Ishikawa (cell line): Measurements from ENCODE around the gene PLVAP.

Experiments used
- CEBPB ChIP-seq: IDR thresholded peaks from 2 replicates; pipeline ENCODE4 v1.6.1; 2012
- CREB1 ChIP-seq: IDR thresholded peaks from 2 replicates; pipeline ENCODE4 v1.6.1; 2012; ENCODE audit warnings: low read depth
- EGR1 ChIP-seq: IDR thresholded peaks from 2 replicates; pipeline ENCODE4 v1.6.1; 2012
- EP300 ChIP-seq: IDR thresholded peaks from 2 replicates; pipeline ENCODE4 v1.6.1; 2012; ENCODE audit warnings: borderline replicate concordance
- FOXM1 ChIP-seq: IDR thresholded peaks from 2 replicates; pipeline ENCODE4 v1.6.1; 2012; ENCODE audit warnings: low read depth, borderline replicate concordance
- NFIC ChIP-seq: IDR thresholded peaks from 2 replicates; pipeline ENCODE4 v1.6.1; 2012
- RAD21 ChIP-seq: IDR thresholded peaks from 2 replicates; pipeline ENCODE4 v1.6.1; 2012; ENCODE audit warnings: low read depth
- TAF1 ChIP-seq: IDR thresholded peaks from 2 replicates; pipeline ENCODE4 v1.6.1; 2012; ENCODE audit warnings: low read depth, mild to moderate bottlenecking
- TCF12 ChIP-seq: IDR thresholded peaks from 2 replicates; pipeline ENCODE4 v1.6.1; 2012; ENCODE audit warnings: low read depth
- TEAD4 ChIP-seq: IDR thresholded peaks from 2 replicates; pipeline ENCODE4 v1.6.1; 2012
- YY1 ChIP-seq: IDR thresholded peaks from 2 replicates; pipeline ENCODE4 v1.6.1; 2012; ENCODE audit warnings: low read depth
- ZBTB7A ChIP-seq: IDR thresholded peaks from 2 replicates; pipeline ENCODE4 v1.6.1; 2012; ENCODE audit warnings: low read depth
- TF ChIP-seq, protein P1 (sequence below): IDR thresholded peaks from 2 replicates; pipeline ENCODE4 v1.6.1; 2012
- TF ChIP-seq, protein P2 (sequence below): IDR thresholded peaks from 2 replicates; pipeline ENCODE4 v1.6.1; 2012; ENCODE audit warnings: low read depth, mild to moderate bottlenecking
- TF ChIP-seq, protein P3 (sequence below): IDR thresholded peaks from 2 replicates; pipeline ENCODE4 v1.6.1; 2012

PLVAP gene

DNA sequence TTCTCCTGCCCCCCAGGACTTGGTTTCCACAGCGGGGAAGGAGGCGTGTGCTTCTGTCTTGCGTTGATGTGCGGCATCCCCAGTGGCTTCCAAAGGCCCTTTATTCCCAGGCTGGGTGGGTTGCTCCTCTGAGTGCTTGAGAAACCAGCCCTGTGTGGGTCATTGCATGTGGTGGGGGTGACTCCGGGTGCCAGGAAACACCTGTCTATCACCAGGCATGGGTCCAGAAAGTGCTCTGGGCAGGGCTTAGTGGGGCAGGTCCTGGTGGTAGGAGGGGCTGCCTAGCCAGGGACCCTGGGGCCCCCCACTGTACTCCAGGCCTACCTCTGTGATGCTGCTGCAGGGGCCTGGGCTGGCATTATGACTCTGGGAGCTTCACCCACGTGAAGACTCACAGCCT lies 58.2 kb downstream of the PLVAP start:
- TF ChIP-seq NFIC = no peak
- no peak for TF ChIP-seq CEBPB
- TF ChIP-seq, protein P1, sequence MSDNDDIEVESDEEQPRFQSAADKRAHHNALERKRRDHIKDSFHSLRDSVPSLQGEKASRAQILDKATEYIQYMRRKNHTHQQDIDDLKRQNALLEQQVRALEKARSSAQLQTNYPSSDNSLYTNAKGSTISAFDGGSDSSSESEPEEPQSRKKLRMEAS = no peak
- TF ChIP-seq TAF1 = no peak
- no peak for TF ChIP-seq ZBTB7A
- TF ChIP-seq, protein P2, sequence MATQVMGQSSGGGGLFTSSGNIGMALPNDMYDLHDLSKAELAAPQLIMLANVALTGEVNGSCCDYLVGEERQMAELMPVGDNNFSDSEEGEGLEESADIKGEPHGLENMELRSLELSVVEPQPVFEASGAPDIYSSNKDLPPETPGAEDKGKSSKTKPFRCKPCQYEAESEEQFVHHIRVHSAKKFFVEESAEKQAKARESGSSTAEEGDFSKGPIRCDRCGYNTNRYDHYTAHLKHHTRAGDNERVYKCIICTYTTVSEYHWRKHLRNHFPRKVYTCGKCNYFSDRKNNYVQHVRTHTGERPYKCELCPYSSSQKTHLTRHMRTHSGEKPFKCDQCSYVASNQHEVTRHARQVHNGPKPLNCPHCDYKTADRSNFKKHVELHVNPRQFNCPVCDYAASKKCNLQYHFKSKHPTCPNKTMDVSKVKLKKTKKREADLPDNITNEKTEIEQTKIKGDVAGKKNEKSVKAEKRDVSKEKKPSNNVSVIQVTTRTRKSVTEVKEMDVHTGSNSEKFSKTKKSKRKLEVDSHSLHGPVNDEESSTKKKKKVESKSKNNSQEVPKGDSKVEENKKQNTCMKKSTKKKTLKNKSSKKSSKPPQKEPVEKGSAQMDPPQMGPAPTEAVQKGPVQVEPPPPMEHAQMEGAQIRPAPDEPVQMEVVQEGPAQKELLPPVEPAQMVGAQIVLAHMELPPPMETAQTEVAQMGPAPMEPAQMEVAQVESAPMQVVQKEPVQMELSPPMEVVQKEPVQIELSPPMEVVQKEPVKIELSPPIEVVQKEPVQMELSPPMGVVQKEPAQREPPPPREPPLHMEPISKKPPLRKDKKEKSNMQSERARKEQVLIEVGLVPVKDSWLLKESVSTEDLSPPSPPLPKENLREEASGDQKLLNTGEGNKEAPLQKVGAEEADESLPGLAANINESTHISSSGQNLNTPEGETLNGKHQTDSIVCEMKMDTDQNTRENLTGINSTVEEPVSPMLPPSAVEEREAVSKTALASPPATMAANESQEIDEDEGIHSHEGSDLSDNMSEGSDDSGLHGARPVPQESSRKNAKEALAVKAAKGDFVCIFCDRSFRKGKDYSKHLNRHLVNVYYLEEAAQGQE = no peak
- no peak for TF ChIP-seq YY1
- TF ChIP-seq EGR1 = no peak
- TF ChIP-seq, protein P3, sequence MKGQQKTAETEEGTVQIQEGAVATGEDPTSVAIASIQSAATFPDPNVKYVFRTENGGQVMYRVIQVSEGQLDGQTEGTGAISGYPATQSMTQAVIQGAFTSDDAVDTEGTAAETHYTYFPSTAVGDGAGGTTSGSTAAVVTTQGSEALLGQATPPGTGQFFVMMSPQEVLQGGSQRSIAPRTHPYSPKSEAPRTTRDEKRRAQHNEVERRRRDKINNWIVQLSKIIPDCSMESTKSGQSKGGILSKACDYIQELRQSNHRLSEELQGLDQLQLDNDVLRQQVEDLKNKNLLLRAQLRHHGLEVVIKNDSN = no peak

DNA sequence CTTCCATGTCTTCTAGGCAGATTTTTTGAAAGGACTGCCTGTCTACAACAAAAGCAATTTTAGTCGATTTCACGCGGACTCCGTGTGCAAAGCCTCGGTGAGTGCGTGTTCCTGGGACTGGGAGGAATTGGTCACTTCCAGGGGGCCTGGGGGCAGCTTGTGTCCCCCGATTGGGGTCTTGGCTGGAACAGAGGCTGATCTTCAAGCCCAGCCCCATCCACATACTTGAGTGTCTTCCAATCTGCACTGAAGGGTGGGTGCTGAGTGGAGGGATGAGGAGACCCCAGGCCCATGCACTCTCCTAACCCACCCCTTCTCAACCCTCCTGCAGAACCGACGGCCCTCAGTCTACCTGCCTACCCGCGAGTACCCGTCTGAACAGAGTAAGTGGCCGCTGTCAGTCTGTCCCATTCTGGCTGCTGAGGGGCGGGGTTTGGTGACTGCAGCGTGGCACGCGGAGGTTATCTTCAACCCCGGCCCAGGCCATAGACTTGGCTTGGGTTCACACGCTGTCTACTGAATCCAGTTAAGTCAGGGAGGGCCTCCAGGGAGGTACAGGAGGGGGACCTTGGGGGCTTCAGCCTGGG lies 63.0 kb downstream of the PLVAP start:
- TF ChIP-seq TCF12 = no peak
- TF ChIP-seq TAF1 = no peak
- no peak for TF ChIP-seq EGR1
- TF ChIP-seq NFIC = no peak
- TF ChIP-seq FOXM1 = no peak
- no peak for TF ChIP-seq ZBTB7A
- TF ChIP-seq, protein P3 = no peak
- TF ChIP-seq, protein P1 = no peak

DNA sequence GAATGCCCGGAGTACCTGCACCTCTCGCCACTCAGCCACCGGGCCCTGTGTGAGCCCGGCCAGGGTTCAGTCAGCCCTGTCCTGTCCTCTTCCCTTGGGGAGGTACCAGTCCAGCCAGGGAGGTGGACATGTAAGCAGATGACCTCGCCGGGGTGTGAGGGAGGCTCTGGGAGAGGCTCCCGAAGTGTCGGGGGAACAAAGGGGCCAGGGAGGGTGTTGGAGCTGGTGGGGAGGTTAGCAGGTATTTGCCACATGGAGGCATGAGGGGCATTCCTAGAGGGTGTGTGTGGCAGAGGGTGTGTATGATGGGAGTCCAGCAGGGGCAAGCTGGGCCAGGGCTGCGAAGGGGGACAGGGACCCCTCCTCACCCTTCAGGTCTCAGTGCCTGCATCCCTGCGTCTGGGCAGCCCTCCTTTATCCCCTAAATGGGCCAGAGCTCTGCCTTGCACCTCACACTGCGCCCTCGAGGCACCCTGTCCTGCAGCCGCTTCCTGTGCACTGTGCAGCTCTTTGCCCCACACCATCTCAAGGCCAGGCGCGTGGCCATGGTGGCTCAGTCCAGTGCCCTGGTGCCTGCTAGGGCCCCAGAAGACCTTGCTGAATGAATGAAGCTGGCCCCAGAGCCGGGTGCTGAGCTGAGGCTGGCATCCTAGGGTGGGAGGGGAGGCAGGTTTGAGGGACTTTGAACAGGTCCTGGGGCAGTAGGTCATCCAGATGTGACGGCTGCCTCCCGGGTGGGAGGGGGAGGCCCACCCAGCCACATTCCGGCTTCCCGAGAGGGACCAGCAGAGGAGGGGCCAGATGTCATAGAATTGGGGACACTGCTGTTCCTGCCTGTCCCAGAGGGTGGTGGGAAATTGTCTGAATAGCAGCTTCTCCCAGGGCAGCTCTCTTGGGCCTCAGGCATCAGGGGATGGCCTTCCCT lies 64.7 kb downstream of the PLVAP start:
- TF ChIP-seq NFIC (no peak), CEBPB (no peak), ZBTB7A (no peak), RAD21 (no peak), TEAD4 (no peak), FOXM1 (no peak), YY1 (no peak), EP300 (no peak), CREB1 (no peak), TCF12 (no peak), EGR1 (no peak), TAF1 (no peak)
- TF ChIP-seq, protein P3 = no peak
- TF ChIP-seq, protein P1 = no peak
- TF ChIP-seq, protein P2 = no peak

DNA sequence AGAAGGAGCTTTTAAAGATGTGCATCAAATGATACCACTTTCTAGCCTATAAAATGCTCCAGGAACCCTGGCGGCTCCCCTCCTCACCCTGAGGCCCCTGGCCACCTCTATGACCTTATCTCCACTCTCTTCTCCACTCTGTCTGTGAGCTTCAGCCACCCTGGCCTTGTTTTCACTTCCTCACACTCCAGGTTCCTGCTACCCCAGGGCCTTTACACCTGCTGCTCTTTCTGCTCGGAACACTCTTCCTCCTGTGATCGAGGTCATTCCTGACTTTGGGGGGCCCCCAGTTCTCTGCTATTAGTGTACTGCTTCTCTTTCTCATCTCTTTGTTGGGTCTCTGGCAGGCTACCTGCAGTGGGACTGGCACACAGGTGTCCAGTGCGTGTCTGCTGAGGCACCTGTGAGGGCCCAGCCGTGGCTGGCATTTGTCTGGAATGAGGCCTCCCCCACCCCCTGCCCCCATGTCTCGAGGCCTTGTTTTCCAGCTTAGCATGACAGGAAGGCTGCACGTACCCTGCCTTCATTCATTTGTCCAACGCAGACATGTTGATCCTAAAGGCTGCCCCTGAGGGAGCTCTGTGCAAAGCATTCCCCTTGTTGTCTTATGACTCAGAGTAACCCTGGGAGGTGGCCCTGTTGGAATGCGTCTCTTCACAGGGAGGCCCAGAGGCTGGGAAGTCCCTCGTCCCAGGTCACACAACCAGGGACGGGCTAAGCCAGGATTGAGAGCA lies 65.5 kb downstream of the PLVAP start:
- peak; percentile 43; the same call in 1 of the 2 replicates for TF ChIP-seq TEAD4
- TF ChIP-seq NFIC = no peak

DNA sequence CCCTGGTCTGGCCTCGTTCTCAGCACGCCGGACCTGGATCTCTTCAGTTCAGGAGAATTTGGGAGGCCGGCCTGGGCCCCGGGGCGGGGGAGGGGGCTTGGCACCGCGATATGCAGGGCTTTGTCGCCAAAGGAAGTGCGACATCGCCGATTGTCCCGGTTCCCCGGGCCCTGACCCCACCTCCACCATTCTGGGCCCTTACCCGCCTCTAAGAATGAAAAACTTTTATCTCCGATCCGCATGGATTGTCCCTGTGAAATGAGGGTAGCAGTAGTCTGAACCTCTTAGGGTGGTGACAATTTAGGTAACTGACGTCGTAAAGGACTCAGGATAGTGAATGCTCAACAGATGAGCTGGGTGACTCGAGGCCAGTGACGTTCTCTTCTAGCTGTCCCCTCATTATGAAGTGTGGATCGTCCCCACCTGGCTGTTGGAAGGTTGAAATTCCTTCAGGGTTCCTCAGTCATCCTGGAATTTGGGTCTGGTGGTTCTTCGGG lies 67.1 kb downstream of the PLVAP start:
- peak; percentile 98; the same call in 1 of the 2 replicates for TF ChIP-seq ZBTB7A
- no peak for TF ChIP-seq TCF12
